ENCODE results near the gene RAB44. TPM values are rescaled to one million over a fixed set of nuclear protein-coding genes. Genes with fewer than 3 reads are reported as not detected.

RAB44 gene
- total RNA-seq, 1 experiment from 2014 or later, result 0.09 TPM

DNA sequence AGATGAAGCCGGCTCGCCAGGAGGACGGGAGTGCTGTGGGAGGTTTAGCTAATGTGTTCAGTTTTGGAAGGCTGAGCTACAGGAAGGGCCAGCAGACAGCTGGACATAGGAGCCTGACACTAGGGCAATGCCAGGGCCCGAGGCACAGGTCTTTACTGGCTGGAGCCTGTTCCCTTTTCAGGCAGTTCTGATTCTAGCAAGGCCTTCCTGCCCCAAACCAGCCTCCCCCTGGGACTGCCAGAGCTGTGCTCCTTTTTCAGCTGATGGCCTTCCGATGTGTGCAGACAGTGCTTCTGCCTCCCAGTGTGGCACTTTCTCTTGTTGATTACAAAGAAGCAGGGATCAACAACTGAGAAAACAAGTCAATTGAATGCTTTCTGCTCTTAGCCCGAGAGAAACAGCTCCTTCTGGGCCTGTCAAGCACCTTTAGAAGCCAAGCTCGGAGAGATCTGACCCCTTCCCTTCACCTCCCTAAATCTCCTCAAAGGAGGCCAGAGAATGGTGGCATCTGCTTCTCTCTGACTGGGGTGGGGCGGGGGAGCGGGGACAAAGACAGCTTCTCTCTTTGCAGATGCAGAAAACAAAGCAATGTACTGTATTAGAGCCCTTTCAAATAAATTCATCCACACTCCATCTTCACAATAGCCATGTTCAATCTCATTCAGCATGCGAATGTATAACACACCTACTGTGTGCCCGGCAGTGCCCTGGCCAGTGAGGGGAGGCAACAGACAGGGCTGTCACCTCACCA lies 63.2 kb downstream of the RAB44 start:
- H3K4me3 Mint-ChIP-seq (ENCODE audit: unreplicated experiment), result no peak overlapping the region
- peaks cover 11% of the 10 kb centered on the region for H3K4me1 Mint-ChIP-seq (ENCODE audit: insufficient read depth, unreplicated experiment)
- DNase-seq (ENCODE audit: unreplicated experiment), result no peak
- POLR2A ChIA-PET, result interaction anchor here (0.7 kb wide), 1 partner anchor 79 kb away, joined by 3 read pairs; no protein-coding TSS in a partner anchor
- TF ChIP-seq, protein P1, sequence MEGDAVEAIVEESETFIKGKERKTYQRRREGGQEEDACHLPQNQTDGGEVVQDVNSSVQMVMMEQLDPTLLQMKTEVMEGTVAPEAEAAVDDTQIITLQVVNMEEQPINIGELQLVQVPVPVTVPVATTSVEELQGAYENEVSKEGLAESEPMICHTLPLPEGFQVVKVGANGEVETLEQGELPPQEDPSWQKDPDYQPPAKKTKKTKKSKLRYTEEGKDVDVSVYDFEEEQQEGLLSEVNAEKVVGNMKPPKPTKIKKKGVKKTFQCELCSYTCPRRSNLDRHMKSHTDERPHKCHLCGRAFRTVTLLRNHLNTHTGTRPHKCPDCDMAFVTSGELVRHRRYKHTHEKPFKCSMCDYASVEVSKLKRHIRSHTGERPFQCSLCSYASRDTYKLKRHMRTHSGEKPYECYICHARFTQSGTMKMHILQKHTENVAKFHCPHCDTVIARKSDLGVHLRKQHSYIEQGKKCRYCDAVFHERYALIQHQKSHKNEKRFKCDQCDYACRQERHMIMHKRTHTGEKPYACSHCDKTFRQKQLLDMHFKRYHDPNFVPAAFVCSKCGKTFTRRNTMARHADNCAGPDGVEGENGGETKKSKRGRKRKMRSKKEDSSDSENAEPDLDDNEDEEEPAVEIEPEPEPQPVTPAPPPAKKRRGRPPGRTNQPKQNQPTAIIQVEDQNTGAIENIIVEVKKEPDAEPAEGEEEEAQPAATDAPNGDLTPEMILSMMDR (IDR thresholded peaks at IDR 0.05; ENCODE audit: unreplicated experiment), result no peak
- H3K27ac Mint-ChIP-seq (ENCODE audit: low read depth, unreplicated experiment), result no peak overlapping the region
- CTCF ChIA-PET, result interaction anchor here (0.5 to 4.6 kb wide), 11 partner anchors 7 to 415 kb away, joined by 3 to 42 read pairs (median 4); no protein-coding TSS in a partner anchor
- BruUV-seq (replicated peaks), result no TSS peak
- intact Hi-C loops (cut with micrococcal nuclease), result no loop called here
- H3K27me3 Mint-ChIP-seq (ENCODE audit: insufficient read depth, unreplicated experiment), result no peaks in the 10 kb centered on the region
- no peaks in the 10 kb centered on the region for H3K9me3 Mint-ChIP-seq (ENCODE audit: unreplicated experiment)
- no peaks in the 10 kb centered on the region for H3K36me3 Mint-ChIP-seq (ENCODE audit: insufficient read depth, unreplicated experiment)

- Mint-ChIP-seq H3K27me3 (ENCODE audit: insufficient read depth, unreplicated experiment) (no peaks in the 10 kb centered on the region), H3K27ac (ENCODE audit: low read depth, unreplicated experiment) (no peak overlapping the region), H3K36me3 (ENCODE audit: insufficient read depth, unreplicated experiment) (no peaks in the 10 kb centered on the region), H3K4me1 (ENCODE audit: insufficient read depth, unreplicated experiment) (peaks cover 11% of the 10 kb centered on the region), H3K9me3 (ENCODE audit: unreplicated experiment) (no peaks in the 10 kb centered on the region), H3K4me3 (ENCODE audit: unreplicated experiment) (no peak overlapping the region)
- no peak for DNase-seq (ENCODE audit: unreplicated experiment)
- no TSS peak for BruUV-seq (replicated peaks)
- intact Hi-C loops (cut with micrococcal nuclease), result no loop called here
- TF ChIP-seq, protein P1 (IDR thresholded peaks at IDR 0.05; ENCODE audit: unreplicated experiment), result no peak
- ChIA-PET CTCF (interaction anchor here (0.6 to 4.6 kb wide), 4 partner anchors 89 to 311 kb away, joined by 3 to 42 read pairs (median 14); no protein-coding TSS in a partner anchor), POLR2A (no interaction called here)
Measured at GRCh38 chr6:36762123-36762522, 64.5 kb downstream of the RAB44 start.

DNA sequence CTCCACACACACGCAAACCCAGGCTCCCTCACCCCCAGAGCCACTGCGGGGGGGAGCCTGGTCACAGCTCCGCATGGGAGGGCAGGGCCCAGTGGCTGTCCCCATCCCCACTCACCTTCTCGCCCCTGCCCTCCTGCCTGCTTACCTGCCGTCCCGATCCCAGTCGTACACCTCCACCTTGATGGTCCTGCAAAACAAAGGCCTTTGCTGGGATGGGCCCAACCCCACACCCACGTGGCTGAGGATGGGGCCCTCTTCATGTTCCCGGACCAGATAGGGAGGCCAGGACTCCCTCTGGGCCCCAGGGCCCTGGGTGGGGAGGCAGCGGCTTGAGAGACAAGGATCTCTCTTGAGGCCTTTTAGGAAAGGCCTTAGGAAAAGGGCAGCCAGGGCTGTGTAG lies 67.6 kb downstream of the RAB44 start:
- H3K36me3 Mint-ChIP-seq (ENCODE audit: insufficient read depth, unreplicated experiment), result no peaks in the 10 kb centered on the region
- H3K4me3 Mint-ChIP-seq (ENCODE audit: unreplicated experiment), result no peak overlapping the region
- intact Hi-C loops (cut with micrococcal nuclease), result no loop called here
- no peaks in the 10 kb centered on the region for H3K9me3 Mint-ChIP-seq (ENCODE audit: unreplicated experiment)
- no peaks in the 10 kb centered on the region for H3K27me3 Mint-ChIP-seq (ENCODE audit: insufficient read depth, unreplicated experiment)
- no peak for DNase-seq (ENCODE audit: unreplicated experiment)
- TF ChIP-seq, protein P1 (IDR thresholded peaks at IDR 0.05; ENCODE audit: unreplicated experiment), result no peak
- BruUV-seq (replicated peaks), result no TSS peak
- H3K4me1 Mint-ChIP-seq (ENCODE audit: insufficient read depth, unreplicated experiment), result peaks cover 12% of the 10 kb centered on the region
- POLR2A ChIA-PET, result interaction anchor here (0.7 kb wide), 1 partner anchor 203 kb away, joined by 3 read pairs; no protein-coding TSS in a partner anchor
- no peak overlapping the region for H3K27ac Mint-ChIP-seq (ENCODE audit: low read depth, unreplicated experiment)
- CTCF ChIA-PET, result interaction anchor here (0.5 to 7.7 kb wide), 16 partner anchors 9 to 498 kb away, joined by 3 to 64 read pairs (median 3); no protein-coding TSS in a partner anchor

DNA sequence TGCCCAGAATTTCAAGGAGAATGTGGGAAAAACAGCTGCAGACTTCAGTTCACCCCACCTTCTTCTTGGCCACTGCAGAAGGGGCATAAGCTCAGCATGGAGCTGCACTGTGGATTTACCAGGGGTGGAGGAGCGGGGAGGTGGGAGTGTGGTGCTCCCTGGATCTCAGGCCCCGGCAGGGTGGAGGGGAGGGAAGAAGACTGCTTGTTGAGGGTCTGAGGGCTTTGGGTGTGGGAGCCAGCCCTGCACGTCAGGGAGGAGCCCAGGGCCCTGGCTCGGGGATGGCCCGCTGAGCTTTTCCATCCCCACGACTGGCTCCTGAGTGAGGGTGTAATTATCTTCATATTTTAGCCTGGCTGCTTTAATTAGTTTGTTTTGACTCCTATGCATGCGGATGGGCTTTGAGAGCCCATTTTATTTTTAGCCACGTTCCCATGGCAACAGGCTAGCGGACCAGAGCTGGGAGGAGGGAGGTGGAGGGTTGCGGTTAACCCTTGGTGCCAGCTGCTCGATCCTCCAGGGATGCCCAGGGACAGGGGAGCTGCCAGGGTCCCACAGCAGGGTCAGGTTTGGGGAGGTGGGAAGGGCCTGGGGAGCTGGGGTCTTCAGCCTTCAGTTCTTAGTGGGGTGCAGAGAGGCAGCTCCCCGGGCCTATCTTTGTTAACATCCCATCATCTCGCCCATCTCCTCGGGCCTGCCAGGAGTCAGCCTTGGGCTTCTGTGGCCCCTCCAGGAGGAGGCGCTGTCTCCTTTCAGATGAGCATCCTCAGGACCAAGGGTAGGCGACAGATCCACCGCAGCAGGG lies 68.2 kb downstream of the RAB44 start:
- H3K4me1 Mint-ChIP-seq (ENCODE audit: insufficient read depth, unreplicated experiment), result peaks cover 17% of the 10 kb centered on the region
- TF ChIP-seq, protein P1 (IDR thresholded peaks at IDR 0.05; ENCODE audit: unreplicated experiment), result peak; percentile 84
- ChIA-PET POLR2A (interaction anchor here (0.6 to 0.7 kb wide), 2 partner anchors 203 to 795 kb away, joined by 3 read pairs; no protein-coding TSS in a partner anchor), CTCF (interaction anchor here (0.5 to 7.7 kb wide), 18 partner anchors 10 to 498 kb away, joined by 3 to 64 read pairs (median 3); no protein-coding TSS in a partner anchor)
- intact Hi-C loops (cut with micrococcal nuclease), result loop anchor here (1.0 kb wide), 8 partner anchors 18 to 445 kb away; partner anchors contain the start of gene C6orf89
- no peak overlapping the region for H3K4me3 Mint-ChIP-seq (ENCODE audit: unreplicated experiment)
- H3K27ac Mint-ChIP-seq (ENCODE audit: low read depth, unreplicated experiment), result no peak overlapping the region
- no peaks in the 10 kb centered on the region for H3K9me3 Mint-ChIP-seq (ENCODE audit: unreplicated experiment)
- peak; percentile 83 for DNase-seq (ENCODE audit: unreplicated experiment)
- H3K27me3 Mint-ChIP-seq (ENCODE audit: insufficient read depth, unreplicated experiment), result no peaks in the 10 kb centered on the region
- H3K36me3 Mint-ChIP-seq (ENCODE audit: insufficient read depth, unreplicated experiment), result no peaks in the 10 kb centered on the region
- no TSS peak for BruUV-seq (replicated peaks)

All from MCF 10A (cell line).